K562 (cell line): ENCODE results near the gene EIF4E3.

Experiments
- BRD4 ChIP-seq: fragments of 200-600 bp; sonication (generic); IDR thresholded peaks from 2 replicates; pipeline ENCODE4 v1.6.1; 2017; ENCODE audit warnings: inconsistent platforms
- CTCF ChIP-seq, 3 experiments: IDR thresholded peaks in 2 of 3; conservative IDR thresholded peaks in 1 of 3; 2 replicates each; pipeline ENCODE4 v1.5.1; 2011 to 2012; ENCODE audit warnings: low read length in 3 of 3, mild to moderate bottlenecking in 3 of 3, control low read depth in 2 of 3, improper control_type of control experiment in 1 of 3, inconsistent platforms in 1 of 3, low read depth in 1 of 3, mixed read lengths in 1 of 3, moderate library complexity in 1 of 3; ENCODE audit not compliant: insufficient read depth in 2 of 3
- SMC3 ChIP-seq: conservative IDR thresholded peaks from 2 replicates; pipeline ENCODE4 v1.6.1; 2011; ENCODE audit warnings: low read depth, low read length, improper control_type of control experiment; ENCODE audit not compliant: insufficient read depth
- TAF1 ChIP-seq: IDR thresholded peaks from 2 replicates; pipeline ENCODE4 v1.6.1; 2011; ENCODE audit warnings: mild to moderate bottlenecking, low read length, moderate library complexity; ENCODE audit not compliant: insufficient read depth, control insufficient read depth, severe bottlenecking; ENCODE audit errors: extremely low read depth
- ZNF311 ChIP-seq: fragments of 250-450 bp; sonication (Bioruptor Pico); IDR thresholded peaks from 2 replicates; pipeline ENCODE4 v1.4.0; 2020; ENCODE audit warnings: mild to moderate bottlenecking, moderate library complexity
- ZNF79 ChIP-seq: fragments of 250-450 bp; sonication (Bioruptor Pico); IDR thresholded peaks from 2 replicates; pipeline ENCODE4 v1.4.0; 2020; ENCODE audit warnings: low read depth, mild to moderate bottlenecking, moderate library complexity

GRCh38 chr3:71628522-71628921 lies 96.7 kb downstream of the EIF4E3 start:
- TF ChIP-seq ZNF311 (no peak), SMC3 (no peak), TAF1 (no peak), CTCF (IDR thresholded peaks at IDR 0.05 in 2 of 3, conservative IDR thresholded peaks at IDR 0.05 in 1 of 3; ENCODE audit: insufficient read depth in 2 of 3, low read depth in 1 of 3, low read length in 3 of 3) (no peak), BRD4 (no peak), ZNF79 (CRISPR knock-in tag) (no peak)
